HG03520 (cell line): ENCODE results near the gene MICOS13.

Experiments
- ATAC-seq: cut with Tn5 transposase; IDR thresholded peaks from one replicate; pipeline ENCODE4 v1.9.1; 2021; ENCODE audit warnings: mild to moderate bottlenecking, moderate library complexity; ENCODE audit not compliant: unreplicated experiment

The MICOS13 gene

GRCh38 chr19:5700455-5701092, 20.3 kb upstream of the MICOS13 start:
- ATAC-seq = no peak

GRCh38 chr19:5698635-5699422, 18.5 kb upstream of the MICOS13 start:
- no peak for ATAC-seq

- ATAC-seq = no peak
Measured at GRCh38 chr19:5697890-5698634, 17.7 kb upstream of the MICOS13 start.

- ATAC-seq = no peak
Measured at GRCh38 chr19:5697022-5697889, 16.9 kb upstream of the MICOS13 start.

- ATAC-seq = no peak
Measured at GRCh38 chr19:5696196-5697021, 16.1 kb upstream of the MICOS13 start.

- ATAC-seq = no peak
Measured at GRCh38 chr19:5695649-5696195, 15.4 kb upstream of the MICOS13 start.

- no peak for ATAC-seq
Measured at GRCh38 chr19:5694956-5695648, 14.8 kb upstream of the MICOS13 start.

- ATAC-seq = no peak
Measured at GRCh38 chr19:5694167-5694955, 14.0 kb upstream of the MICOS13 start.

GRCh38 chr19:5693195-5694166, 13.2 kb upstream of the MICOS13 start:
- ATAC-seq = no peak

GRCh38 chr19:5692723-5693194, 12.4 kb upstream of the MICOS13 start:
- no peak for ATAC-seq

GRCh38 chr19:5691822-5692722, 11.8 kb upstream of the MICOS13 start:
- no peak for ATAC-seq

GRCh38 chr19:5690955-5691821, 10.9 kb upstream of the MICOS13 start:
- no peak for ATAC-seq

- ATAC-seq = peak; percentile 43
Measured at GRCh38 chr19:5690125-5690954, 10.0 kb upstream of the MICOS13 start, which contains the start of gene RPL36. TSS of gene RPL36 (plus strand) at chr19:5690295. CDS start at chr19:5690508, 213 bp downstream.
